Kidney (tissue), 14 donors: ENCODE data around the gene SPEG. TPM values are rescaled to one million over a fixed set of nuclear protein-coding genes. Genes with fewer than 3 reads are reported as not detected.

Source experiments
- DNase-seq, 5 donors: peaks; one replicate each; pipeline ENCODE4 v3.0.0-alpha.2; 2013 to 2020
- FAIRE-seq: peaks from 2 replicates; lab custom pipeline; 2012; peaks lifted over from hg19 to GRCh38; lab: Jason Lieb, UNC
- H3K27ac ChIP-seq, 2 donors: one replicate each; pipeline ENCODE4 v1.7.0; 2013; ENCODE audit warnings: low read depth in 2 of 2, low read length in 2 of 2, inconsistent platforms in 1 of 2
- H3K27me3 ChIP-seq: one replicate; pipeline ENCODE4 v1.7.1; 2013; ENCODE audit warnings: low read length, inconsistent platforms; ENCODE audit not compliant: control insufficient read depth, insufficient read depth
- H3K36me3 ChIP-seq, 3 donors: one replicate each; pipeline versions ENCODE4 v1.7.0 to v1.7.1; 2013; ENCODE audit warnings: low read length in 3 of 3, control low read depth in 1 of 3, inconsistent platforms in 1 of 3; ENCODE audit not compliant: insufficient read depth in 3 of 3, control insufficient read depth in 2 of 3
- H3K4me1 ChIP-seq, 3 donors: one replicate each; pipeline versions ENCODE4 v1.7.0 to v1.7.1; 2013; ENCODE audit warnings: low read length in 3 of 3, inconsistent platforms in 1 of 3, low read depth in 1 of 3; ENCODE audit not compliant: control insufficient read depth in 2 of 3, insufficient read depth in 2 of 3
- H3K4me3 ChIP-seq, 3 donors: one replicate each; pipeline versions ENCODE4 v1.7.0 to v1.8.1; 2013; ENCODE audit warnings: low read length in 3 of 3, control low read depth in 1 of 3, inconsistent platforms in 1 of 3
- H3K9ac ChIP-seq, 3 donors: one replicate each; pipeline versions ENCODE4 v1.7.0 to v1.7.1; 2013; ENCODE audit warnings: low read length in 3 of 3, control low read depth in 1 of 3, inconsistent platforms in 1 of 3
- H3K9me3 ChIP-seq, 3 donors: one replicate each; pipeline versions ENCODE4 v1.7.0 to v1.7.1; 2013; ENCODE audit warnings: low read length in 3 of 3, control low read depth in 1 of 3, inconsistent platforms in 1 of 3; ENCODE audit not compliant: control insufficient read depth in 2 of 3, insufficient read depth in 1 of 3
- intact Hi-C: fragments of 100-400 bp; cut with DNase I; formaldehyde crosslinking; loops from one replicate; pipeline ENCODE4 v1.11.1; 2022
- polyA plus RNA-seq: library from polyadenylated mRNA; stranded (reverse); fragments of 350-450 nt; fragmentation: Illumina TruSeq; extraction: RNeasy Lipid Tissue Mini Kit (QIAGEN cat#74804); gene quantifications from one replicate; pipeline ENCODE4 v1.2.3, GENCODE V29; 2014; ENCODE audit warnings: low read depth, low replicate concordance; ENCODE audit not compliant: insufficient read depth
- total RNA-seq: library from RNA; stranded (reverse); fragmentation: NEBNext Ultra II Directional; extraction: Animal tissue kit (Norgen Biotek cat#: 25700); gene quantifications from one replicate; pipeline ENCODE4 v1.2.1, GENCODE V29; 2021
- TF ChIP-seq, protein P1 (sequence below): IDR thresholded peaks from 3 replicates; pipeline ENCODE4 v1.5.1; 2012; ENCODE audit warnings: mild to moderate bottlenecking, moderate library complexity, borderline replicate concordance; ENCODE audit not compliant: insufficient read depth; ENCODE audit errors: extremely low read depth
- donor health status: control.
- donor health status: control.
- donor health status: control.
- donor health status: control.
- donor health status: control.
- donor health status: DM: yes; HTN: yes; CAD: no.
- donor health status: Normal renal cell carcinoma (clear cell type).

SPEG gene
- total and polyA plus RNA-seq, 2 donors from 2014 or later: 13.1 to 26.6 TPM

DNA sequence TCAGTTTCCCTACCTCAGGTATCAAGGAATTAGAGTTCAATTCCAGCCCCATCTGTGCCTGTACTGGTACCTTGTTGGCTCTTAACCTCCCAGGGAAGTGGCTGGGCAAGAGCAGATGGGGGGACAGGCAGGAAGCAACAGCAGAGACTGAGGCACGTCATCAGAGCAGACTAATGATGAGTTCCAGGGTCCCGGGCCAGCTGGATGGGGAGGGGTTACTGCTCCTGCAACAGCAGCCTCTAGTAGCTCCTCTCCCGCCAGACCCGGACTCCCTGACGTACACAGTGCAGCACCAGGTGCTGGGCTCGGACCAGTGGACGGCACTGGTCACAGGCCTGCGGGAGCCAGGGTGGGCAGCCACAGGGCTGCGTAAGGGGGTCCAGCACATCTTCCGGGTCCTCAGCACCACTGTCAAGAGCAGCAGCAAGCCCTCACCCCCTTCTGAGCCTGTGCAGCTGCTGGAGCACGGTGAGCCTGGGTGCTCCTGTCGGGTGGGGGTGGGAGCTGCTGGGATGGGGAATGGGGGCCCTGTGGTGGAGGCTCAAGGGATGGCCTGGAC, 38.1 kb downstream of the SPEG start:
- Histone ChIP-seq H3K4me1 (no peaks in the 10 kb centered on the region), H3K27ac (no peak overlapping the region), H3K9me3 (no peaks in the 10 kb centered on the region), H3K9ac (no peak overlapping the region), H3K4me3 (no peak overlapping the region), H3K27me3 (no peaks in the 10 kb centered on the region), H3K36me3 (no peaks in the 10 kb centered on the region)
- DNase-seq: no peak
- FAIRE-seq: no peak
- TF ChIP-seq, protein P1, sequence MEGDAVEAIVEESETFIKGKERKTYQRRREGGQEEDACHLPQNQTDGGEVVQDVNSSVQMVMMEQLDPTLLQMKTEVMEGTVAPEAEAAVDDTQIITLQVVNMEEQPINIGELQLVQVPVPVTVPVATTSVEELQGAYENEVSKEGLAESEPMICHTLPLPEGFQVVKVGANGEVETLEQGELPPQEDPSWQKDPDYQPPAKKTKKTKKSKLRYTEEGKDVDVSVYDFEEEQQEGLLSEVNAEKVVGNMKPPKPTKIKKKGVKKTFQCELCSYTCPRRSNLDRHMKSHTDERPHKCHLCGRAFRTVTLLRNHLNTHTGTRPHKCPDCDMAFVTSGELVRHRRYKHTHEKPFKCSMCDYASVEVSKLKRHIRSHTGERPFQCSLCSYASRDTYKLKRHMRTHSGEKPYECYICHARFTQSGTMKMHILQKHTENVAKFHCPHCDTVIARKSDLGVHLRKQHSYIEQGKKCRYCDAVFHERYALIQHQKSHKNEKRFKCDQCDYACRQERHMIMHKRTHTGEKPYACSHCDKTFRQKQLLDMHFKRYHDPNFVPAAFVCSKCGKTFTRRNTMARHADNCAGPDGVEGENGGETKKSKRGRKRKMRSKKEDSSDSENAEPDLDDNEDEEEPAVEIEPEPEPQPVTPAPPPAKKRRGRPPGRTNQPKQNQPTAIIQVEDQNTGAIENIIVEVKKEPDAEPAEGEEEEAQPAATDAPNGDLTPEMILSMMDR: no peak
- intact Hi-C loops: loop anchor here (10.0 kb wide), 1 partner anchor 52 kb away; no protein-coding TSS in a partner anchor

DNA sequence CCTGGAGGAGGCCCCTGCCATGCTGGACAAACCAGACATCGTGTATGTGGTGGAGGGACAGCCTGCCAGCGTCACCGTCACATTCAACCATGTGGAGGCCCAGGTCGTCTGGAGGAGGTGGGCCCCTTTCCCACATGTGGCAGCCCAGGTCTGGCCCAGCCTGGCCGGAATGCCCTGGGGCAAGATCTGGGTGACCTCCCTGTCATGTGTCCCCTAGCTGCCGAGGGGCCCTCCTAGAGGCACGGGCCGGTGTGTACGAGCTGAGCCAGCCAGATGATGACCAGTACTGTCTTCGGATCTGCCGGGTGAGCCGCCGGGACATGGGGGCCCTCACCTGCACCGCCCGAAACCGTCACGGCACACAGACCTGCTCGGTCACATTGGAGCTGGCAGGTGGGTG, 38.9 kb downstream of the SPEG start:
- Histone ChIP-seq H3K36me3 (no peaks in the 10 kb centered on the region), H3K4me1 (no peaks in the 10 kb centered on the region), H3K4me3 (no peak overlapping the region), H3K27ac (no peak overlapping the region), H3K9me3 (no peaks in the 10 kb centered on the region), H3K27me3 (no peaks in the 10 kb centered on the region), H3K9ac (no peak overlapping the region)
- TF ChIP-seq, protein P1: no peak
- no peak for DNase-seq
- intact Hi-C loops: loop anchor here (10.0 kb wide), 1 partner anchor 51 kb away; no protein-coding TSS in a partner anchor
- FAIRE-seq: no peak

DNA sequence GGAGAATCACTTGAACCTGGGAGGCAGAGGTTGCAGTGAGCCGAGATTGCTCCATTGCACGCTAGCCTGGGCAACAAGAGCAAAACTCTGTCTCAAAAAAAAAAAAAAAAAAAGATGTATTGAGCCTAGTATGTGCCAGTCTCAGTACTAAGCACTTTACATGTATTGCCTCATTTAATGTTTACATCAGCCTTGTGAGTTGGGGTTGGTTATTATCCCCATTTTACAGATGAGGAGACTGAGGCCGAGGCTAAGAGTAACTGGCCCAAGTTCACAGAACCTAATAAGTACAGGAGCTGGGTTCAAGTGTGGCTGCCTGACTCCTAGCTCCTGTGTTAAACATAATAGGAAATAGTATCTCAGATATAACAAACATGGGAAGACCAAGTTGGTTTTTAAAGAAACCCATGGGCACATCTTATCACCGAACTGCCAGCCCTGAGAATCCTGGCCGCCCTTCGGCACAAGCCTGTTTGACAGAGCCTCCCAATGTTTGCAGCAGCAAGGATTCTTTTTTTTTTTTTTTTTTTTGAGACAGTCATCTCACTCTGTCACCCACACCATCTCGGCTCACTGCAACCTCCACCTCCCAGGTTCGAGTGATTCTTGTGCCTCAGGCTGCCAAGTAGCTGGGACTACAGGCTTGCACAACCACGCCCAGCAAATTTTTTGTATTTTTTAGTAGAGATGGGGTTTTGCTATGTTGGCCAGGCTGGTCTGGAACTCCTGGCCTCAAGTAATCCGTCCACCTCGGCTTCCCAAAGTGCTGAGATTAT, 39.8 kb downstream of the SPEG start:
- Histone ChIP-seq H3K9ac (no peak overlapping the region), H3K4me1 (no peaks in the 10 kb centered on the region), H3K4me3 (no peak overlapping the region), H3K27me3 (no peaks in the 10 kb centered on the region), H3K36me3 (no peaks in the 10 kb centered on the region), H3K27ac (no peak overlapping the region), H3K9me3 (no peaks in the 10 kb centered on the region)
- FAIRE-seq: no peak
- intact Hi-C loops: loop anchor here (10.0 kb wide), 1 partner anchor 50 kb away; no protein-coding TSS in a partner anchor
- TF ChIP-seq, protein P1: no peak
- DNase-seq: no peak
